SK-N-MC (cell line): Measurements from ENCODE around the gene CCNJL.

Experiments used
- EZH2 ChIP-seq: fragments of 200-600 bp; sonication (generic); IDR thresholded peaks from one replicate; pipeline ENCODE4 v1.6.1; 2017; ENCODE audit warnings: antibody characterized with exemption
- POLR2AphosphoS5 ChIP-seq: IDR thresholded peaks from 2 replicates; pipeline ENCODE4 v1.6.1; 2012; ENCODE audit warnings: mild to moderate bottlenecking, low read depth, low read length, borderline replicate concordance

- TF ChIP-seq EZH2 (no peak), POLR2AphosphoS5 (no peak)
Measured at GRCh38 chr5:160274483-160274931, 37.9 kb downstream of the CCNJL start.
